ENCODE data around the gene HSD11B1L. TPM values are rescaled to one million over a fixed set of nuclear protein-coding genes. Genes with fewer than 3 reads are reported as not detected.

The HSD11B1L gene
- total RNA-seq, 2 donors from 2014 or later, result 11.9 to 21.8 TPM

DNA sequence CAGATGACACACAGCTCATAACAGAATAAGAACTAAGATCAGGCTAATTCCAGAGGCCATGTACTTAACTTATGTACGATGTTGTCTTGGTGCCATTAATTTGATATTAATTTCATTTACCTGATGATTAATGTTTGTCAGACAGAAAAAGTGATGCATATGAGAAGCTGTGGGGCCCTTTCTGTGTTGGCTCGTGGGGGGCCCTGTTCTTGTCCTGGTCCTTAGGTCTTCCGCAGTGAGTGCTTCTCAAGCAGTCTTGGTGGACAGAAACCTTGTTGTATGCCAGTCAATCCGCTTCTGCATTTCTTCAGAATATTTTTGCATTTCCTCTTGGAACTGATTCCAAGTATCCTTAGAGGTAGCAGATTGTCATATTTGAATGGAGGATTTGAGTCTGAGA, 37.8 kb upstream of the HSD11B1L start:
- H3K4me3 ChIP-seq, result no peak overlapping the region
- H3K27ac ChIP-seq, result no peak overlapping the region
- H3K4me1 ChIP-seq, result peaks cover 17% of the 10 kb centered on the region
- TF ChIP-seq POLR2A (IDR thresholded peaks at IDR 0.05), result no peak
- TF ChIP-seq, protein P1, sequence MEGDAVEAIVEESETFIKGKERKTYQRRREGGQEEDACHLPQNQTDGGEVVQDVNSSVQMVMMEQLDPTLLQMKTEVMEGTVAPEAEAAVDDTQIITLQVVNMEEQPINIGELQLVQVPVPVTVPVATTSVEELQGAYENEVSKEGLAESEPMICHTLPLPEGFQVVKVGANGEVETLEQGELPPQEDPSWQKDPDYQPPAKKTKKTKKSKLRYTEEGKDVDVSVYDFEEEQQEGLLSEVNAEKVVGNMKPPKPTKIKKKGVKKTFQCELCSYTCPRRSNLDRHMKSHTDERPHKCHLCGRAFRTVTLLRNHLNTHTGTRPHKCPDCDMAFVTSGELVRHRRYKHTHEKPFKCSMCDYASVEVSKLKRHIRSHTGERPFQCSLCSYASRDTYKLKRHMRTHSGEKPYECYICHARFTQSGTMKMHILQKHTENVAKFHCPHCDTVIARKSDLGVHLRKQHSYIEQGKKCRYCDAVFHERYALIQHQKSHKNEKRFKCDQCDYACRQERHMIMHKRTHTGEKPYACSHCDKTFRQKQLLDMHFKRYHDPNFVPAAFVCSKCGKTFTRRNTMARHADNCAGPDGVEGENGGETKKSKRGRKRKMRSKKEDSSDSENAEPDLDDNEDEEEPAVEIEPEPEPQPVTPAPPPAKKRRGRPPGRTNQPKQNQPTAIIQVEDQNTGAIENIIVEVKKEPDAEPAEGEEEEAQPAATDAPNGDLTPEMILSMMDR (IDR thresholded peaks at IDR 0.05), result no peak
- intact Hi-C loops (cut with DNase I), result no loop called here
- no peaks in the 10 kb centered on the region for H3K27me3 ChIP-seq
- DNase-seq (no peak), ATAC-seq (no peak)
- H3K9me3 ChIP-seq, result no peaks in the 10 kb centered on the region
- WGBS, 2 donors, result 92 to 94% methylated on average over 4 of the region's 4 CpGs
- H3K36me3 ChIP-seq (replicated peaks in 1 of 2; ENCODE audit: insufficient read depth in 1 of 2, low read depth in 2 of 2), result peaks cover 0 to 25% of the 10 kb centered on the region in 2 donors

DNA sequence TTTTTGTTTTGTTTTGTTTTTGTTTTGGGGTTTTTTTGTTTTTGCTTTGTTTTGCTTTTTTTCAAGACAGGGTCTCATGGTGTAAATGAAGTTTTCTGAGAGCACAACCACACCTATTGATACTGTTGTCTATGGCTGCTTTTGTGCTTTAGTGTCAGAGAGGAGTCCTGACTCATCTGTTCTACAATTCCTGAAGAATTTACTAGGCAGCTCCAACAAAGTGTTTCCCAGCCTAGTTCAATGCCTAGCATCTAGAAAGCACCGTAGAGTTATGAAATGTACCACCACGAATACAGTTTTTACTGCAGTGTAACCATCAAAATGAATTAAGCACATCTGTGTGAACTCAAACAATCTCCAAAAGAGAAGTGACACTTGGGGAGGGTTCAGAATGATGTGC, 36.8 kb upstream of the HSD11B1L start:
- WGBS, 2 donors, result 77 to 81% methylated on average over 2 of the region's 2 CpGs
- ATAC-seq (no peak), DNase-seq (no peak)
- TF ChIP-seq, protein P1 (IDR thresholded peaks at IDR 0.05), result no peak
- no peak for TF ChIP-seq POLR2A (IDR thresholded peaks at IDR 0.05)
- peaks cover 17% of the 10 kb centered on the region for H3K4me1 ChIP-seq
- no peak overlapping the region for H3K4me3 ChIP-seq
- intact Hi-C loops (cut with DNase I), result no loop called here
- H3K27me3 ChIP-seq, result no peaks in the 10 kb centered on the region
- no peak overlapping the region for H3K27ac ChIP-seq
- H3K9me3 ChIP-seq, result no peaks in the 10 kb centered on the region
- peaks cover 0 to 30% of the 10 kb centered on the region in 2 donors for H3K36me3 ChIP-seq (replicated peaks in 1 of 2; ENCODE audit: insufficient read depth in 1 of 2, low read depth in 2 of 2)

DNA sequence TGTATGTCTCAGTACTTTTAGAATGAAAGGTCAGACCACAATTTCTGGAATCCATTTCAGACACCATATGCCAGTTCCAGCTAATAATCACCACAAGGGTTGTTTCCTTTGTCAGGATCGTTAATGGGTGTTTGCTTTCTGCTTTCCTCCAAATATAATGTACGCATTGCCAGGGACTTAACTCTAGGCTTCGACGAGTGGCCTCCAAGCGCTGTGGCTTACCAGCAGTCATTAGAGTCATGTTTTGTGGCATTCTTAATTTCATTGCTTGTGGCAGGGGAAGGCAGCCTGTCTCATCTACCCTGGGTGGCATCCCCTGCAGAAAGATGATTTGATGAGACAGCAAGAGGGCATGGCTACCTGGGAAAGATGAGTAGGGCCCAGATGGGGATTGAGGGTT, 35.4 kb upstream of the HSD11B1L start:
- H3K27ac ChIP-seq, result no peak overlapping the region
- WGBS, 2 donors, result 66 to 75% methylated on average over 5 of the region's 5 CpGs
- DNase-seq, result no peak
- H3K36me3 ChIP-seq (replicated peaks in 1 of 2; ENCODE audit: insufficient read depth in 1 of 2, low read depth in 2 of 2), result peaks cover 7 to 38% of the 10 kb centered on the region in 2 donors
- no peaks in the 10 kb centered on the region for H3K9me3 ChIP-seq
- H3K4me3 ChIP-seq, result no peak overlapping the region
- intact Hi-C loops (cut with DNase I), result no loop called here
- no peak for ATAC-seq
- no peaks in the 10 kb centered on the region for H3K27me3 ChIP-seq
- H3K4me1 ChIP-seq, result peaks cover 17% of the 10 kb centered on the region
- TF ChIP-seq, protein P1 (IDR thresholded peaks at IDR 0.05), result no peak
- no peak for TF ChIP-seq POLR2A (IDR thresholded peaks at IDR 0.05)

DNA sequence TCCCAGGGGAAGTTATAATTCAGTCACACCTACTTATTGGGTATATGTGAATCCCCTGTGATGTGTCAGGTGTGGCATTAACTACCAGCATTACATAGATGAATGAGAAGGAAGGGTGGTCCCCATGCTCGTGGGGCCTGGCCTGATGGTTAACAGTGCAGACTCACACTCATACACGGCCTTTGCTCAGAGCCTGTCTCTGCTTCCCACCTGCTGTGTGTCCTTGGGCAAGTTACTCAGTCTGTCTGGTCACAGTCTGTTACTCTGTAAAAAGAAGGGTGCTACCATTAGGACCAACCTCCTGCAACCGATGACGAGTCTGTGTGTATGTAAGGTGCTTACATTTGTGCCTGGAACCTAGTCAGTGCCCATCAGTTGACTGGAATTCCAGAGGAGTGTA, 34.1 kb upstream of the HSD11B1L start:
- WGBS, 2 donors, result 82 to 85% methylated on average over 4 of the region's 4 CpGs
- intact Hi-C loops (cut with DNase I), result no loop called here
- Histone ChIP-seq H3K27ac (no peak overlapping the region), H3K27me3 (no peaks in the 10 kb centered on the region), H3K9me3 (no peaks in the 10 kb centered on the region), H3K4me1 (peaks cover 11% of the 10 kb centered on the region), H3K4me3 (no peak overlapping the region), H3K36me3 (replicated peaks in 1 of 2; ENCODE audit: insufficient read depth in 1 of 2, low read depth in 2 of 2) (peaks cover 18 to 46% of the 10 kb centered on the region in 2 donors)
- ATAC-seq, result no peak
- TF ChIP-seq, protein P1 (IDR thresholded peaks at IDR 0.05), result no peak
- no peak for TF ChIP-seq POLR2A (IDR thresholded peaks at IDR 0.05)
- no peak for DNase-seq

DNA sequence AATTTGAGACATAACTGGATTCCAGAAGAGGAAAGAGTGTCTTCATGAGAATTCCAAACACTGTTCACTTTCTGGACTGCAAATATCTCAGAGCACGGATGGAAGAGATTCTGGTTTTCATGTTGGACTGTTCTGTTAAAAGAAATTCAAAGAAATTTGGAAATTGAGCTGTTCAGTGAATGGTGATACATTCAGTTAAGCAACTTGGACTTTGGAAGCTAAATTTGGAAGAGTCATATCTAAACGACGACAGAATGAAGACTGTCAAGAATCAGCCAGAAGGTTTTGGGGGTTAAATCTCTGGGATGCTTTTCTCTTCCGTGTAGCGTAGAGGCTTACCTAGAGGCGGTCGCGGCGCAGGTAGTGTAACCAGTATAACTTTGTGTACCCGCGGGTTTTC, 32.4 kb upstream of the HSD11B1L start:
- no peaks in the 10 kb centered on the region for H3K9me3 ChIP-seq
- no peak overlapping the region for H3K4me3 ChIP-seq
- ATAC-seq, result no peak
- H3K4me1 ChIP-seq, result no peaks in the 10 kb centered on the region
- TF ChIP-seq, protein P1 (IDR thresholded peaks at IDR 0.05), result no peak
- WGBS, 2 donors, result 84 to 87% methylated on average over 9 to 11 of the region's 11 CpGs
- intact Hi-C loops (cut with DNase I), result no loop called here
- H3K36me3 ChIP-seq (replicated peaks in 1 of 2; ENCODE audit: insufficient read depth in 1 of 2, low read depth in 2 of 2), result peaks cover 20 to 54% of the 10 kb centered on the region in 2 donors
- no peak for DNase-seq
- no peaks in the 10 kb centered on the region for H3K27me3 ChIP-seq
- no peak overlapping the region for H3K27ac ChIP-seq

Measured in body of pancreas (tissue), 4 donors.